ENCODE data around the gene OR52B2. TPM values are rescaled to one million over a fixed set of nuclear protein-coding genes. Genes with fewer than 3 reads are reported as not detected.

OR52B2 gene
- total RNA-seq, 4 donors from 2014 or later = not detected

- WGBS, 2 donors = 60 to 78% methylated on average over 3 of the region's 3 CpGs
- intact Hi-C loops (cut with DNase I; ENCODE audit: low total_unique reads) = no loop called here
- TF ChIP-seq POLR2A (IDR thresholded peaks at IDR 0.05) = no peak
- TF ChIP-seq, protein P1, sequence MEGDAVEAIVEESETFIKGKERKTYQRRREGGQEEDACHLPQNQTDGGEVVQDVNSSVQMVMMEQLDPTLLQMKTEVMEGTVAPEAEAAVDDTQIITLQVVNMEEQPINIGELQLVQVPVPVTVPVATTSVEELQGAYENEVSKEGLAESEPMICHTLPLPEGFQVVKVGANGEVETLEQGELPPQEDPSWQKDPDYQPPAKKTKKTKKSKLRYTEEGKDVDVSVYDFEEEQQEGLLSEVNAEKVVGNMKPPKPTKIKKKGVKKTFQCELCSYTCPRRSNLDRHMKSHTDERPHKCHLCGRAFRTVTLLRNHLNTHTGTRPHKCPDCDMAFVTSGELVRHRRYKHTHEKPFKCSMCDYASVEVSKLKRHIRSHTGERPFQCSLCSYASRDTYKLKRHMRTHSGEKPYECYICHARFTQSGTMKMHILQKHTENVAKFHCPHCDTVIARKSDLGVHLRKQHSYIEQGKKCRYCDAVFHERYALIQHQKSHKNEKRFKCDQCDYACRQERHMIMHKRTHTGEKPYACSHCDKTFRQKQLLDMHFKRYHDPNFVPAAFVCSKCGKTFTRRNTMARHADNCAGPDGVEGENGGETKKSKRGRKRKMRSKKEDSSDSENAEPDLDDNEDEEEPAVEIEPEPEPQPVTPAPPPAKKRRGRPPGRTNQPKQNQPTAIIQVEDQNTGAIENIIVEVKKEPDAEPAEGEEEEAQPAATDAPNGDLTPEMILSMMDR (IDR thresholded peaks at IDR 0.05) = no peak
- DNase-seq (ENCODE audit: low spot score in 2 of 2) = no peak
- no peak overlapping the region for H3K4me3 ChIP-seq (ENCODE audit: low read depth, poor library complexity, severe bottlenecking)
Observed at GRCh38 chr11:6124245-6124644, 45.9 kb downstream of the OR52B2 start.

Other genes starting within 250 kb of the OR52B2 start
- not detected for gene OR56A3, start 228.1 kb downstream of the OR52B2 start, total RNA-seq
- gene OR56A5, start 201.8 kb downstream of the OR52B2 start, total RNA-seq = under 1 TPM in 1 of 4 donors, not detected in 3; 0.84 TPM
- under 1 TPM in 1 of 4 donors, not detected in 3; 0.57 TPM for gene OR52L1, start 183.3 kb downstream of the OR52B2 start, total RNA-seq
- under 1 TPM in 2 of 4 donors, not detected in 2; 0.08 to 0.11 TPM for gene OR56A4, start 163.4 kb downstream of the OR52B2 start, total RNA-seq
- gene OR56A1, start 139.6 kb downstream of the OR52B2 start, total RNA-seq = under 1 TPM in 3 of 4 donors, not detected in 1; 0.10 to 0.19 (median 0.12) TPM
- not detected for gene OR56B4, start 62.6 kb downstream of the OR52B2 start, total RNA-seq
- not detected for gene OR52W1, start 28.9 kb upstream of the OR52B2 start, total RNA-seq
- gene C11orf42, start 35.2 kb upstream of the OR52B2 start, total RNA-seq = not detected
- 10 to 100 TPM; 47.0 to 97.9 (median 60.2) TPM for gene FHIP1B, start 64.3 kb upstream of the OR52B2 start, total RNA-seq
- gene CNGA4, start 68.8 kb upstream of the OR52B2 start, total RNA-seq = not detected
- gene CCKBR, start 89.5 kb upstream of the OR52B2 start, total RNA-seq = under 1 TPM in 3 of 4 donors, not detected in 1; 0.13 to 0.71 (median 0.46) TPM
- gene CAVIN3, start 150.2 kb upstream of the OR52B2 start, total RNA-seq = 10 to 100 TPM; 27.1 to 96.9 (median 48.9) TPM
- gene SMPD1, start 220.1 kb upstream of the OR52B2 start, total RNA-seq = 10 to 100 TPM; 49.2 to 91.6 (median 63.6) TPM
- gene APBB1, start 248.8 kb upstream of the OR52B2 start, total RNA-seq = 10 to 100 TPM; 19.7 to 23.4 (median 20.2) TPM